IMR-90 (cell line): ENCODE results near the gene CEBPZ. TPM values are rescaled to one million over a fixed set of nuclear protein-coding genes. Genes with fewer than 3 reads are reported as not detected.
"Not testable (repeated sequence)": the region's sequence is repeated elsewhere in the genome, so short reads cannot be mapped to it uniquely, and the experiment has no call there.

ENCODE experiments used
- ATAC-seq: fragments of 200-7000 bp; cut with Tn5 transposase; 2 replicates; pipeline ENCODE4 v1.9.1; 2020; ENCODE audit warnings: low read depth, mild to moderate bottlenecking, moderate library complexity
- BruUV-seq: library from RNA; stranded (reverse); fragments of 400-500 nt; replicated peaks from 2 replicates; lab custom pipeline; 2021; lab: Mats Ljungman, UMichigan
- CTCF ChIA-PET: fragments of 300-600 bp; formaldehyde crosslinking; extraction: SDS; loops from one replicate; lab custom pipeline; 2021; ENCODE audit warnings: antibody characterized with exemption; lab: Yijun Ruan, JAX
- POLR2A ChIA-PET: fragments of 300-600 bp; sonication (Branson Sonifier 250); formaldehyde crosslinking; loops from one replicate; lab custom pipeline; 2022; ENCODE audit warnings: antibody characterized with exemption; ENCODE audit not compliant: unreplicated experiment; lab: Charles Lee
- DNase-seq: peaks from one replicate; pipeline ENCODE4 v3.0.0; 2013
- H2AFZ ChIP-seq: replicated peaks from 2 replicates; pipeline ENCODE3; 2013; ENCODE audit warnings: low read length, mild to moderate bottlenecking; ENCODE audit not compliant: poor library complexity
- H2AK5ac ChIP-seq: 2 replicates; pipeline ENCODE4 v1.6.1; 2013; ENCODE audit warnings: low read depth, low read length, inconsistent platforms
- H2AK9ac ChIP-seq: replicated peaks from 2 replicates; pipeline ENCODE3; 2013; ENCODE audit warnings: mild to moderate bottlenecking, low read depth, low read length, moderate library complexity; ENCODE audit not compliant: poor library complexity
- H2BK120ac ChIP-seq: 2 replicates; pipeline ENCODE4 v1.6.1; 2013; ENCODE audit warnings: low read depth, low read length, inconsistent platforms
- H2BK15ac ChIP-seq: 3 replicates; pipeline ENCODE4 v1.6.1; 2013; ENCODE audit warnings: low read depth, low read length, inconsistent platforms
- H2BK20ac ChIP-seq: 2 replicates; pipeline ENCODE4 v1.6.1; 2013; ENCODE audit warnings: low read depth, mild to moderate bottlenecking, inconsistent platforms, low read length, moderate library complexity
- H2BK5ac ChIP-seq: 2 replicates; pipeline ENCODE4 v1.6.1; 2013; ENCODE audit warnings: mild to moderate bottlenecking, low read depth, low read length, inconsistent platforms; ENCODE audit not compliant: poor library complexity, severe bottlenecking
- H3K14ac ChIP-seq: replicated peaks from 2 replicates; pipeline ENCODE4 v1.6.1; 2013; ENCODE audit warnings: low read depth, low read length, inconsistent platforms
- H3K18ac ChIP-seq: 2 replicates; pipeline ENCODE4 v1.6.1; 2013; ENCODE audit warnings: low read depth, low read length, control low read depth
- H3K23ac ChIP-seq: 2 replicates; pipeline ENCODE4 v1.6.1; 2013; ENCODE audit warnings: low read depth, low read length, inconsistent platforms
- H3K27ac ChIP-seq: 2 replicates; pipeline ENCODE4 v1.5.1; 2013; ENCODE audit warnings: mild to moderate bottlenecking, control low read depth, low read length; ENCODE audit not compliant: insufficient read depth
- H3K27me3 ChIP-seq: 2 replicates; pipeline ENCODE4 v1.6.1; 2013; ENCODE audit warnings: low read length; ENCODE audit not compliant: control insufficient read depth, insufficient read depth
- H3K36me3 ChIP-seq: 2 replicates; pipeline ENCODE4 v1.6.1; 2013; ENCODE audit warnings: low read length, mixed read lengths; ENCODE audit not compliant: control insufficient read depth, insufficient read depth
- H3K4ac ChIP-seq: 2 replicates; pipeline ENCODE4 v1.6.1; 2013; ENCODE audit warnings: low read depth, low read length, inconsistent platforms
- H3K4me1 ChIP-seq: 2 replicates; pipeline ENCODE4 v1.6.1; 2013; ENCODE audit warnings: low read length, mixed read lengths; ENCODE audit not compliant: control insufficient read depth, insufficient read depth
- H3K4me2 ChIP-seq: 2 replicates; pipeline ENCODE4 v1.6.1; 2013; ENCODE audit warnings: low read depth, mild to moderate bottlenecking, control low read depth, low read length, moderate library complexity
- H3K4me3 ChIP-seq: 2 replicates; pipeline ENCODE4 v1.5.1; 2013; ENCODE audit warnings: low read depth, mild to moderate bottlenecking, control low read depth, low read length, moderate library complexity; ENCODE audit not compliant: insufficient read depth
- H3K56ac ChIP-seq: 2 replicates; pipeline ENCODE4 v1.6.1; 2013; ENCODE audit warnings: low read length, inconsistent platforms; ENCODE audit not compliant: insufficient read depth; ENCODE audit errors: extremely low read depth
- H3K79me1 ChIP-seq, 2 experiments: 2 replicates each; pipeline ENCODE4 v1.6.1; 2013; ENCODE audit warnings: low read length in 2 of 2, inconsistent platforms in 1 of 2, low read depth in 1 of 2
- H3K9ac ChIP-seq: 2 replicates; pipeline ENCODE4 v1.6.1; 2013; ENCODE audit warnings: low read depth, low read length, control low read depth
- H3K9me1 ChIP-seq: 2 replicates; pipeline ENCODE4 v1.6.1; 2013; ENCODE audit warnings: low read length, inconsistent platforms; ENCODE audit not compliant: insufficient read depth
- H3K9me3 ChIP-seq: 2 replicates; pipeline ENCODE4 v1.6.1; 2013; ENCODE audit warnings: low read length; ENCODE audit not compliant: control insufficient read depth, insufficient read depth
- H4K20me1 ChIP-seq: 2 replicates; pipeline ENCODE4 v1.6.1; 2013; ENCODE audit warnings: low read length, inconsistent platforms; ENCODE audit not compliant: insufficient read depth
- H4K5ac ChIP-seq: 2 replicates; pipeline ENCODE4 v1.6.1; 2013; ENCODE audit warnings: mild to moderate bottlenecking, low read depth, low read length, control low read depth
- H4K8ac ChIP-seq, 2 experiments: 2 replicates each; pipeline ENCODE4 v1.6.1; 2013; ENCODE audit warnings: low read depth in 2 of 2, low read length in 2 of 2, control low read depth in 1 of 2, inconsistent platforms in 1 of 2
- H4K91ac ChIP-seq: 2 replicates; pipeline ENCODE4 v1.6.1; 2013; ENCODE audit warnings: low read depth, low read length, inconsistent platforms; ENCODE audit not compliant: insufficient read depth
- CEBPB ChIP-seq: IDR thresholded peaks from 2 replicates; pipeline ENCODE4 v1.6.1; 2012; ENCODE audit warnings: low read depth, low read length, improper control_type of control experiment
- MAFK ChIP-seq: IDR thresholded peaks from 2 replicates; pipeline ENCODE4 v1.6.1; 2012; ENCODE audit warnings: low read depth, low read length, improper control_type of control experiment
- POLR2A ChIP-seq: IDR thresholded peaks from 2 replicates; pipeline ENCODE4 v1.6.1; 2012; ENCODE audit warnings: mild to moderate bottlenecking, low read depth, low read length
- WGBS, 2 experiments: methylation state at CpG; one replicate each; pipeline versions ENCODE4 v1.1.5 to v1.1.7; 2013; ENCODE audit warnings: missing lambda C conversion rate in 2 of 2; ENCODE audit not compliant: insufficient read length in 1 of 2; ENCODE audit errors: extremely low coverage in 2 of 2; 5-methylcytosine and 5-hydroxymethylcytosine counted together
- dilution Hi-C: fragments of 300-500 bp; cut with HindIII; formaldehyde crosslinking; loops from one replicate; pipeline ENCODE4 v1.14.3; 2018; ENCODE audit warnings: low sequenced_read_pairs; ENCODE audit not compliant: unreplicated experiment
- in situ Hi-C: fragments of 300-500 bp; cut with MboI; formaldehyde crosslinking; loops from 3 replicates; pipeline ENCODE4 v1.14.3; 2019; ENCODE audit warnings: low sequenced_read_pairs, inconsistent platforms, mixed read lengths
- intact Hi-C: fragments of 100-400 bp; cut with micrococcal nuclease; formaldehyde crosslinking; loops from 2 replicates; pipeline ENCODE4 v1.10.0; 2022
- polyA plus RNA-seq, 3 experiments: library from polyadenylated mRNA; depleted of rRNA; stranded (reverse); fragments of >200 nt; gene quantifications; 2 replicates each; pipeline ENCODE4 v1.2.3, GENCODE V29; 2012; ENCODE audit warnings: low replicate concordance in 1 of 3
- total RNA-seq: library from RNA; depleted of rRNA; stranded (reverse); fragments of >200 nt; gene quantifications from 2 replicates; pipeline ENCODE4 v1.2.3, GENCODE V29; 2012
- TF ChIP-seq, protein P1 (sequence below): fragments of 150-350 bp; IDR thresholded peaks from 2 replicates; pipeline ENCODE4 v1.6.1; 2017; ENCODE audit warnings: mild to moderate bottlenecking, antibody characterized with exemption, low read length, low read depth
- TF ChIP-seq, protein P2 (sequence below): conservative IDR thresholded peaks from 2 replicates; pipeline ENCODE4 v1.5.1; 2012; ENCODE audit warnings: mild to moderate bottlenecking, low read depth, low read length, improper control_type of control experiment

CEBPZ gene
- total and polyA plus RNA-seq, 2 of the 4 experiments (the other 2 are of a cell fraction), result 9.4 to 33.3 TPM

DNA sequence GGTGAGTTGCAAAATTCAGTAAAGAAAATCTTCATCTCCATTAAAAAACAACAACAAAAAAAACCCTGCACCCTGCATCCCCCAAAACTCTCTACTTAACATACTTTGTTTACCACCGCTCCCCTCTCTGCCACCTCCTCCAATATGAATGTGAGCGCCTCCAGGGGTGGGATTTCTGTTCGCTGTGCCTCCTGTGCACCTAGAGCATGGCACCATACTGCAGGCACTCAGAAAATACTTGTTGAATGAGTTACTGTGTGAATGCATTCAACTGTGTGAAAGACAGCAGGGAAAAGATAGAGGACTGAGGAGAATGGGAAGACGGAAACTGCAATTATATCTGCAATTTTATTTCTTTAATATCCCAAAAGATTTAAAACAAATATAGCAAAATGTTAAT, 4.5 kb downstream of the CEBPZ start:
- no peak for DNase-seq
- H2BK15ac ChIP-seq, result no peak overlapping the region
- no peak overlapping the region for H2BK120ac ChIP-seq
- H4K8ac ChIP-seq, result no peak overlapping the region
- intact Hi-C loops, result no loop called here
- peaks cover 30 to 61% of the 10 kb centered on the region in 2 experiments for H3K79me1 ChIP-seq
- H3K27me3 ChIP-seq, result no peaks in the 10 kb centered on the region
- no peak overlapping the region for H3K4me2 ChIP-seq
- no peak overlapping the region for H3K23ac ChIP-seq
- ATAC-seq, result no peak
- H3K9ac ChIP-seq, result no peak overlapping the region
- no peak overlapping the region for H2AFZ ChIP-seq
- peaks cover 18% of the 10 kb centered on the region for H3K36me3 ChIP-seq
- no peak overlapping the region for H3K56ac ChIP-seq
- no peaks in the 10 kb centered on the region for H3K9me3 ChIP-seq
- no peak overlapping the region for H3K4ac ChIP-seq
- no peak overlapping the region for H3K14ac ChIP-seq
- H3K9me1 ChIP-seq, result peaks cover 4% of the 10 kb centered on the region
- H2AK9ac ChIP-seq, result no peak overlapping the region
- no peak overlapping the region for H3K4me3 ChIP-seq
- TF ChIP-seq, protein P1, sequence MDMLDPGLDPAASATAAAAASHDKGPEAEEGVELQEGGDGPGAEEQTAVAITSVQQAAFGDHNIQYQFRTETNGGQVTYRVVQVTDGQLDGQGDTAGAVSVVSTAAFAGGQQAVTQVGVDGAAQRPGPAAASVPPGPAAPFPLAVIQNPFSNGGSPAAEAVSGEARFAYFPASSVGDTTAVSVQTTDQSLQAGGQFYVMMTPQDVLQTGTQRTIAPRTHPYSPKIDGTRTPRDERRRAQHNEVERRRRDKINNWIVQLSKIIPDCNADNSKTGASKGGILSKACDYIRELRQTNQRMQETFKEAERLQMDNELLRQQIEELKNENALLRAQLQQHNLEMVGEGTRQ, result no peak
- TF ChIP-seq, protein P2, sequence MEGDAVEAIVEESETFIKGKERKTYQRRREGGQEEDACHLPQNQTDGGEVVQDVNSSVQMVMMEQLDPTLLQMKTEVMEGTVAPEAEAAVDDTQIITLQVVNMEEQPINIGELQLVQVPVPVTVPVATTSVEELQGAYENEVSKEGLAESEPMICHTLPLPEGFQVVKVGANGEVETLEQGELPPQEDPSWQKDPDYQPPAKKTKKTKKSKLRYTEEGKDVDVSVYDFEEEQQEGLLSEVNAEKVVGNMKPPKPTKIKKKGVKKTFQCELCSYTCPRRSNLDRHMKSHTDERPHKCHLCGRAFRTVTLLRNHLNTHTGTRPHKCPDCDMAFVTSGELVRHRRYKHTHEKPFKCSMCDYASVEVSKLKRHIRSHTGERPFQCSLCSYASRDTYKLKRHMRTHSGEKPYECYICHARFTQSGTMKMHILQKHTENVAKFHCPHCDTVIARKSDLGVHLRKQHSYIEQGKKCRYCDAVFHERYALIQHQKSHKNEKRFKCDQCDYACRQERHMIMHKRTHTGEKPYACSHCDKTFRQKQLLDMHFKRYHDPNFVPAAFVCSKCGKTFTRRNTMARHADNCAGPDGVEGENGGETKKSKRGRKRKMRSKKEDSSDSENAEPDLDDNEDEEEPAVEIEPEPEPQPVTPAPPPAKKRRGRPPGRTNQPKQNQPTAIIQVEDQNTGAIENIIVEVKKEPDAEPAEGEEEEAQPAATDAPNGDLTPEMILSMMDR, result no peak
- TF ChIP-seq POLR2A, result no peak
- no peak for TF ChIP-seq CEBPB
- no peak for TF ChIP-seq MAFK
- BruUV-seq, result no TSS peak
- H4K5ac ChIP-seq, result no peak overlapping the region
- peaks cover 11% of the 10 kb centered on the region for H4K20me1 ChIP-seq
- no peak overlapping the region for H3K18ac ChIP-seq
- H3K4me1 ChIP-seq, result peaks cover 2% of the 10 kb centered on the region; the same call in 1 of the 2 replicates
- no peak overlapping the region for H2BK5ac ChIP-seq
- in situ Hi-C loops, result no loop called here
- H3K27ac ChIP-seq, result no peak overlapping the region
- H2AK5ac ChIP-seq, result no peak overlapping the region
- ChIA-PET POLR2A (interaction anchor here (0.6 kb wide), 1 partner anchor 378 kb away, joined by 4 read pairs; no protein-coding TSS in a partner anchor), CTCF (no interaction called here)
- no peak overlapping the region for H2BK20ac ChIP-seq
- WGBS, 2 experiments, result no CpG with 5 or more reads among the region's 4 CpGs
- dilution Hi-C loops, result no loop called here
- H4K91ac ChIP-seq, result no peak overlapping the region

DNA sequence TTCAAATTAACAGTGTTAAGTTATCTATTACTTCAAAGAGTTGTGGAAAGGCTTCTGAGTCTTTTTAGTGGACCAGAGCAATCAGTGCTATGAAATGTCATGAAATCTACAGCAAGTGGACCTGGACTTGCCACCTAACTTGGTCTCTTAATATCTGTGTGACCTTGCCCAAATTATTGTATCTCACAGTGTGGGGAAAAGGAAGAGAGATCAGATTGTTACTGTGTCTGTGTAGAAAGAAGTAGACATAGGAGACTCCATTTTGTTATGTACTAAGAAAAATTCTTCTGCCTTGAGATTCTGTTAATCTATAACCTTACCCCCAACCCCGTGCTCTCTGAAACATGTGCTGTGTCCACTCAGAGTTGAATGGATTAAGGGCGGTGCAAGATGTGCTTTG, 6.3 kb downstream of the CEBPZ start:
- H3K9me1 ChIP-seq, in situ Hi-C loops, H3K4me2 ChIP-seq, H3K9ac ChIP-seq, H3K56ac ChIP-seq, H2BK5ac ChIP-seq, dilution Hi-C loops, H3K27ac ChIP-seq, H2BK20ac ChIP-seq, intact Hi-C loops, H4K8ac ChIP-seq, H4K20me1 ChIP-seq, H3K4ac ChIP-seq, CTCF ChIA-PET, H3K4me3 ChIP-seq, H2AFZ ChIP-seq, H3K23ac ChIP-seq, H3K14ac ChIP-seq, POLR2A ChIA-PET, DNase-seq, H2BK15ac ChIP-seq, ATAC-seq, H2BK120ac ChIP-seq, H3K9me3 ChIP-seq, H3K27me3 ChIP-seq, H4K91ac ChIP-seq, H3K4me1 ChIP-seq, BruUV-seq, H2AK5ac ChIP-seq, H3K18ac ChIP-seq, H4K5ac ChIP-seq, H2AK9ac ChIP-seq: not testable (repeated sequence)
- no CpG with 5 or more reads among the region's 2 CpGs for WGBS, 2 experiments
- H3K79me1 ChIP-seq, result peaks cover 27 to 47% of the 10 kb centered on the region in 2 experiments
- peaks cover 24% of the 10 kb centered on the region for H3K36me3 ChIP-seq
